ENCODE data around the gene SCN10A.

The SCN10A gene

GRCh38 chr3:38829404-38829803 is 13.4 kb upstream of the SCN10A start:
- Histone ChIP-seq H3K36me3 (ENCODE audit: control insufficient read depth in 1 of 2, insufficient read depth in 2 of 2, low read length in 2 of 2) (no peaks in the 10 kb centered on the region), H3K9ac (ENCODE audit: low read depth in 1 of 2, low read length in 2 of 2) (no peak overlapping the region), H3K4me1 (ENCODE audit: control insufficient read depth in 1 of 2, insufficient read depth in 2 of 2, low read length in 2 of 2) (no peaks in the 10 kb centered on the region), H3K4me3 (ENCODE audit: low read depth in 1 of 2, low read length in 2 of 2) (no peak overlapping the region), H3K27me3 (ENCODE audit: control insufficient read depth in 1 of 2, insufficient read depth in 2 of 2, low read length in 2 of 2) (no peaks in the 10 kb centered on the region), H3K27ac (ENCODE audit: low read depth, low read length) (no peak overlapping the region), H3K9me3 (ENCODE audit: control insufficient read depth in 1 of 2, low read length in 2 of 2) (no peaks in the 10 kb centered on the region)

DNA sequence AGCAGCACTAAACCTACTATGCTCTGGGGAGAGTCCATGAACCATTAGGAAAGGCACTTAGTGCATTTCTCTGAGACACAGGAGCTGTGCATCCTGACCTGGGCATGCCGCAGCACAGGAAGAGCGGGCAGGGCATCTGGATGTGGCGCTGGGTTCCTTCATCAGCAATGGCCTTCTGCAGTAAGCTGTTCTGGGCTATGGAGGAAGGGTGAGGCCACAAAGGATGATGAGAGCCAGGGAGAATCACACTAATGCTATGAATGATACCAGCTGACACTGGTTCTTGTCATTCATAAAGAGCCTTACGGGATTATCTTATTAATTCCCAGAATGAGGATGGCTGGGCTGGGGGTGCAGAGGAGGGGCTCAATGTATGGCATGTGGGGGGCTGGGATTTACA is 12.7 kb upstream of the SCN10A start:
- H3K4me3 ChIP-seq (ENCODE audit: low read depth in 1 of 2, low read length in 2 of 2): no peak overlapping the region
- no peaks in the 10 kb centered on the region for H3K9me3 ChIP-seq (ENCODE audit: control insufficient read depth in 1 of 2, low read length in 2 of 2)
- H3K27me3 ChIP-seq (ENCODE audit: control insufficient read depth in 1 of 2, insufficient read depth in 2 of 2, low read length in 2 of 2): no peaks in the 10 kb centered on the region
- no peaks in the 10 kb centered on the region for H3K36me3 ChIP-seq (ENCODE audit: control insufficient read depth in 1 of 2, insufficient read depth in 2 of 2, low read length in 2 of 2)
- H3K4me1 ChIP-seq (ENCODE audit: control insufficient read depth in 1 of 2, insufficient read depth in 2 of 2, low read length in 2 of 2): no peaks in the 10 kb centered on the region
- no peak overlapping the region for H3K9ac ChIP-seq (ENCODE audit: low read depth in 1 of 2, low read length in 2 of 2)
- no peak overlapping the region for H3K27ac ChIP-seq (ENCODE audit: low read depth, low read length)

GRCh38 chr3:38827791-38828190 is 11.8 kb upstream of the SCN10A start:
- Histone ChIP-seq H3K4me1 (ENCODE audit: control insufficient read depth in 1 of 2, insufficient read depth in 2 of 2, low read length in 2 of 2) (no peaks in the 10 kb centered on the region), H3K27me3 (ENCODE audit: control insufficient read depth in 1 of 2, insufficient read depth in 2 of 2, low read length in 2 of 2) (no peaks in the 10 kb centered on the region), H3K4me3 (ENCODE audit: low read depth in 1 of 2, low read length in 2 of 2) (no peak overlapping the region), H3K27ac (ENCODE audit: low read depth, low read length) (no peak overlapping the region), H3K36me3 (ENCODE audit: control insufficient read depth in 1 of 2, insufficient read depth in 2 of 2, low read length in 2 of 2) (no peaks in the 10 kb centered on the region), H3K9ac (ENCODE audit: low read depth in 1 of 2, low read length in 2 of 2) (no peak overlapping the region), H3K9me3 (ENCODE audit: control insufficient read depth in 1 of 2, low read length in 2 of 2) (no peaks in the 10 kb centered on the region)

- Histone ChIP-seq H3K4me1 (ENCODE audit: control insufficient read depth in 1 of 2, insufficient read depth in 2 of 2, low read length in 2 of 2) (no peaks in the 10 kb centered on the region), H3K9me3 (ENCODE audit: control insufficient read depth in 1 of 2, low read length in 2 of 2) (no peaks in the 10 kb centered on the region), H3K36me3 (ENCODE audit: control insufficient read depth in 1 of 2, insufficient read depth in 2 of 2, low read length in 2 of 2) (no peaks in the 10 kb centered on the region), H3K27ac (ENCODE audit: low read depth, low read length) (no peak overlapping the region), H3K4me3 (ENCODE audit: low read depth in 1 of 2, low read length in 2 of 2) (no peak overlapping the region), H3K9ac (ENCODE audit: low read depth in 1 of 2, low read length in 2 of 2) (no peak overlapping the region), H3K27me3 (ENCODE audit: control insufficient read depth in 1 of 2, insufficient read depth in 2 of 2, low read length in 2 of 2) (no peaks in the 10 kb centered on the region)
Measured at GRCh38 chr3:38826001-38826400, 10.0 kb upstream of the SCN10A start.

GRCh38 chr3:38824349-38824748 is 8.3 kb upstream of the SCN10A start:
- no peaks in the 10 kb centered on the region for H3K9me3 ChIP-seq (ENCODE audit: control insufficient read depth in 1 of 2, low read length in 2 of 2)
- H3K4me3 ChIP-seq (ENCODE audit: low read depth in 1 of 2, low read length in 2 of 2): no peak overlapping the region
- H3K27me3 ChIP-seq (ENCODE audit: control insufficient read depth in 1 of 2, insufficient read depth in 2 of 2, low read length in 2 of 2): no peaks in the 10 kb centered on the region
- H3K9ac ChIP-seq (ENCODE audit: low read depth in 1 of 2, low read length in 2 of 2): no peak overlapping the region
- H3K27ac ChIP-seq (ENCODE audit: low read depth, low read length): no peak overlapping the region
- no peaks in the 10 kb centered on the region for H3K4me1 ChIP-seq (ENCODE audit: control insufficient read depth in 1 of 2, insufficient read depth in 2 of 2, low read length in 2 of 2)
- no peaks in the 10 kb centered on the region for H3K36me3 ChIP-seq (ENCODE audit: control insufficient read depth in 1 of 2, insufficient read depth in 2 of 2, low read length in 2 of 2)

GRCh38 chr3:38823722-38824121 is 7.7 kb upstream of the SCN10A start:
- Histone ChIP-seq H3K27ac (ENCODE audit: low read depth, low read length) (no peak overlapping the region), H3K9ac (ENCODE audit: low read depth in 1 of 2, low read length in 2 of 2) (no peak overlapping the region), H3K9me3 (ENCODE audit: control insufficient read depth in 1 of 2, low read length in 2 of 2) (no peaks in the 10 kb centered on the region), H3K4me1 (ENCODE audit: control insufficient read depth in 1 of 2, insufficient read depth in 2 of 2, low read length in 2 of 2) (no peaks in the 10 kb centered on the region), H3K27me3 (ENCODE audit: control insufficient read depth in 1 of 2, insufficient read depth in 2 of 2, low read length in 2 of 2) (no peaks in the 10 kb centered on the region), H3K4me3 (ENCODE audit: low read depth in 1 of 2, low read length in 2 of 2) (no peak overlapping the region), H3K36me3 (ENCODE audit: control insufficient read depth in 1 of 2, insufficient read depth in 2 of 2, low read length in 2 of 2) (no peaks in the 10 kb centered on the region)

DNA sequence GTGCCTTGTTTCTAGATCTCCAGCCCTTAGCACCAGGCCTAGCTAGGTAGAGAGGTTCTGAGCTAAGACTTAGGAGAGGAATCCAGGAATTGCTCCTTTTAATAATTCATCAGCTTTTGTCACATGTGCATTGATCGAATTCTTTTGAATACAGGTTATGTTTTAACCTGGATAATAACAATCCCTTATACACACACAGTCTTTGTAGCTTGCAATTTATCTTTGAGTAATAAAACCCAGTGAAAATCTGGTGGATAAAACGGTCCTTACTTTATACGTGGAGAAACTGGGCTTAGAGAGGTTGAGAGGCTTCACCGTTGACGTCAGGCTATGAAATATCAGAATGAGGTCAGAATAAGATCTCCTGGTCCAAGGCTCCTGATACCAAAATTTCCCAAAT is 7.2 kb upstream of the SCN10A start:
- no peaks in the 10 kb centered on the region for H3K9me3 ChIP-seq (ENCODE audit: control insufficient read depth in 1 of 2, low read length in 2 of 2)
- H3K27me3 ChIP-seq (ENCODE audit: control insufficient read depth in 1 of 2, insufficient read depth in 2 of 2, low read length in 2 of 2): no peaks in the 10 kb centered on the region
- no peak overlapping the region for H3K4me3 ChIP-seq (ENCODE audit: low read depth in 1 of 2, low read length in 2 of 2)
- H3K36me3 ChIP-seq (ENCODE audit: control insufficient read depth in 1 of 2, insufficient read depth in 2 of 2, low read length in 2 of 2): no peaks in the 10 kb centered on the region
- H3K9ac ChIP-seq (ENCODE audit: low read depth in 1 of 2, low read length in 2 of 2): no peak overlapping the region
- no peaks in the 10 kb centered on the region for H3K4me1 ChIP-seq (ENCODE audit: control insufficient read depth in 1 of 2, insufficient read depth in 2 of 2, low read length in 2 of 2)
- no peak overlapping the region for H3K27ac ChIP-seq (ENCODE audit: low read depth, low read length)

GRCh38 chr3:38811822-38812221 is 4.2 kb downstream of the SCN10A start:
- no peak overlapping the region for H3K4me3 ChIP-seq (ENCODE audit: low read depth in 1 of 2, low read length in 2 of 2)
- no peak overlapping the region for H3K27ac ChIP-seq (ENCODE audit: low read depth, low read length)
- H3K4me1 ChIP-seq (ENCODE audit: control insufficient read depth in 1 of 2, insufficient read depth in 2 of 2, low read length in 2 of 2): no peaks in the 10 kb centered on the region
- no peak overlapping the region for H3K9ac ChIP-seq (ENCODE audit: low read depth in 1 of 2, low read length in 2 of 2)
- no peaks in the 10 kb centered on the region for H3K9me3 ChIP-seq (ENCODE audit: control insufficient read depth in 1 of 2, low read length in 2 of 2)
- H3K27me3 ChIP-seq (ENCODE audit: control insufficient read depth in 1 of 2, insufficient read depth in 2 of 2, low read length in 2 of 2): peaks cover 0 to 3% of the 10 kb centered on the region in 2 donors
- no peaks in the 10 kb centered on the region for H3K36me3 ChIP-seq (ENCODE audit: control insufficient read depth in 1 of 2, insufficient read depth in 2 of 2, low read length in 2 of 2)

DNA sequence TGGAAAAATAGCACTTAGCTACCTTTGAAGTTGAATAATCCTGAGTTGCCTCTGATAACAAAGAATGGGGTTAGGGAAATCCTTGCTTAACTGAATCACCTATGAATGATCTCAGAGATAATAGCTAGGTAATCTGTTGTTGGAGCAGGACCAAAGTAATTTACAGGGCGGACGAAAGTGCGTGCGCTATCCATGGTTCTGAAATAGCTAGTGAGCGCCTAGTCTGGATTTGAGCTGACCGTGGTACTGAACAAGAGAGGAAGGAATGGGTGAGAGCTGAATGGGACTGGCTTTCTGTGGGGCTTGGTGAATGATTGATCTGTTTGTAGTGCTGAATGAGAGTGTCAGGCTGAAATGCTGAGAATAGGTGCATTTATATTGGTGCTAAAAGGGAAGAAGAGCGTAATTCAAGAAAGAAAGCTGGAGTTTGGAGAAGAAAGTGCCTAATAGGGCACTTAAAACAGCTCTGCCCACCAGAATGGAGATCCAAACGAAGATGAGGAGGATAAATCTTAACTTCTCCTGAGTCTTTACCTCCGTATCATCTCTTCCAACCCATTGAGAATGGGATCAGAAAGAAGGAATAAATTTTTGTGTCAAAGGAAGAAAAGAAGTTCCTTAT is 10.1 kb downstream of the SCN10A start:
- Histone ChIP-seq H3K36me3 (ENCODE audit: control insufficient read depth in 1 of 2, insufficient read depth in 2 of 2, low read length in 2 of 2) (no peaks in the 10 kb centered on the region), H3K9me3 (ENCODE audit: control insufficient read depth in 1 of 2, low read length in 2 of 2) (no peaks in the 10 kb centered on the region), H3K4me1 (ENCODE audit: control insufficient read depth in 1 of 2, insufficient read depth in 2 of 2, low read length in 2 of 2) (no peaks in the 10 kb centered on the region), H3K9ac (ENCODE audit: low read depth in 1 of 2, low read length in 2 of 2) (no peak overlapping the region), H3K4me3 (ENCODE audit: low read depth in 1 of 2, low read length in 2 of 2) (no peak overlapping the region), H3K27ac (ENCODE audit: low read depth, low read length) (no peak overlapping the region), H3K27me3 (ENCODE audit: control insufficient read depth in 1 of 2, insufficient read depth in 2 of 2, low read length in 2 of 2) (no peaks in the 10 kb centered on the region)

DNA sequence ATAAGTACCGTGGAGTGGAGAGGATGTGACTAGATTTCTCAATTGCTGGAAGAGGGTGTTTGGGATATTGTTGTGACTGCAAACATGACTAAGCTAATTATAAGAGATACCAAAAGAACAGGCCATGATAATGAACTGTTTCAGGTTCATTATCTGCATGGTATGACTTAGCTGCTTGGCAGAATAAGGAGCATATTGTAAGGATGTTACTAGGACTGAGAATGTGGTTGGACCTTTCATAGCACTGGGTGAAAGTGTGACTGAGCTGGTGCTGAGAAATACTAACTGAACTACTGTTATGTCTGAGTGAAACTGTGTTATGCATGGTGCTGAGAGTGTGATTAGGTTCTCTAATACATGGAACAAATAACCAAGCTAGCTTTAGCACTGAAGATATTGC is 11.0 kb downstream of the SCN10A start:
- H3K9me3 ChIP-seq (ENCODE audit: control insufficient read depth in 1 of 2, low read length in 2 of 2): no peaks in the 10 kb centered on the region
- H3K27ac ChIP-seq (ENCODE audit: low read depth, low read length): no peak overlapping the region
- no peak overlapping the region for H3K9ac ChIP-seq (ENCODE audit: low read depth in 1 of 2, low read length in 2 of 2)
- no peaks in the 10 kb centered on the region for H3K4me1 ChIP-seq (ENCODE audit: control insufficient read depth in 1 of 2, insufficient read depth in 2 of 2, low read length in 2 of 2)
- H3K4me3 ChIP-seq (ENCODE audit: low read depth in 1 of 2, low read length in 2 of 2): no peak overlapping the region
- H3K36me3 ChIP-seq (ENCODE audit: control insufficient read depth in 1 of 2, insufficient read depth in 2 of 2, low read length in 2 of 2): no peaks in the 10 kb centered on the region
- no peaks in the 10 kb centered on the region for H3K27me3 ChIP-seq (ENCODE audit: control insufficient read depth in 1 of 2, insufficient read depth in 2 of 2, low read length in 2 of 2)

- H3K27ac ChIP-seq (ENCODE audit: low read depth, low read length): no peak overlapping the region
- H3K9ac ChIP-seq (ENCODE audit: low read depth in 1 of 2, low read length in 2 of 2): no peak overlapping the region
- no peak overlapping the region for H3K4me3 ChIP-seq (ENCODE audit: low read depth in 1 of 2, low read length in 2 of 2)
- H3K27me3 ChIP-seq (ENCODE audit: control insufficient read depth in 1 of 2, insufficient read depth in 2 of 2, low read length in 2 of 2): no peaks in the 10 kb centered on the region
- H3K4me1 ChIP-seq (ENCODE audit: control insufficient read depth in 1 of 2, insufficient read depth in 2 of 2, low read length in 2 of 2): no peaks in the 10 kb centered on the region
- H3K9me3 ChIP-seq (ENCODE audit: control insufficient read depth in 1 of 2, low read length in 2 of 2): no peaks in the 10 kb centered on the region
- H3K36me3 ChIP-seq (ENCODE audit: control insufficient read depth in 1 of 2, insufficient read depth in 2 of 2, low read length in 2 of 2): no peaks in the 10 kb centered on the region
Measured at GRCh38 chr3:38800511-38800910, 15.5 kb downstream of the SCN10A start.

All from duodenal mucosa (tissue), 2 donors.